ENCODE data around the gene PNMA6A.
"Not testable (repeated sequence)": the region's sequence is repeated elsewhere in the genome, so short reads cannot be mapped to it uniquely, and the experiment has no call there.

The PNMA6A gene

GRCh38 chrX:153075366-153075765 lies 3.1 kb downstream of the PNMA6A start:
- DNase-seq (ENCODE audit: low spot score), result no peak

GRCh38 chrX:153077437-153078135 lies 5.3 kb downstream of the PNMA6A start:
- DNase-seq (ENCODE audit: low spot score), result not testable (repeated sequence)

DNA sequence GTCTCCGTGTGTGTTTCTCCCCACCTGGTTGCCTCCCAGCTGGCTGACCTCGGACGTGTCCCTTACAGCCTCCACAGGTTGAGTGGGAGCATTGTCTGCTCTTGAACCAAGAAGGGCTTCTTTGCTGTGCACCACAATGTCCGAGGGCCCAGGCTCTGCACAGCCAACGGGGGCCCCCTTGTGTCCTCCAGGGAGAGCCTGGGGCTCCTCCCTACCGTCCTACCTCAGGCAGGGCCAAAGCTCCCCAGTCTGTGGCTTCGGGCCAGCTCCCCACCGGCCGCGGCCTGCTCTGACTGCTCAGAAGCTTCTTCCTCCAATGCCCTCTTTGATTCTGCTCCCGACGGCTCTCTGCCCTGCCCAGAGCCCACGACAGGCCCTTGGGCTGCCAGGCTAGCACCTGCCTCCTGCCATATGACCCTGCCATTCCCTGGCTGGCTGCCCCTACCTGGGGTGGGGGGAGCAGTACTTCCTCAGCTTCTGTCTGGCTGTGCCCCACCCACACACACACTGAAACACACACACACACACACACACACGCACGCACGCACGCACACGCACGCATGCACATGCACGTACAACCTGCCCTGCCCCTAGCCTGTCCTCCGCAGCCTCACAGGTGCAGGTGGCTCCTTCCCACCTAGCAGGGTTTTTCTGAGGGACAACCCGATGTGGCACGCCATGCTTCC lies 11.1 kb downstream of the PNMA6A start:
- not testable (repeated sequence) for DNase-seq (ENCODE audit: low spot score)

DNA sequence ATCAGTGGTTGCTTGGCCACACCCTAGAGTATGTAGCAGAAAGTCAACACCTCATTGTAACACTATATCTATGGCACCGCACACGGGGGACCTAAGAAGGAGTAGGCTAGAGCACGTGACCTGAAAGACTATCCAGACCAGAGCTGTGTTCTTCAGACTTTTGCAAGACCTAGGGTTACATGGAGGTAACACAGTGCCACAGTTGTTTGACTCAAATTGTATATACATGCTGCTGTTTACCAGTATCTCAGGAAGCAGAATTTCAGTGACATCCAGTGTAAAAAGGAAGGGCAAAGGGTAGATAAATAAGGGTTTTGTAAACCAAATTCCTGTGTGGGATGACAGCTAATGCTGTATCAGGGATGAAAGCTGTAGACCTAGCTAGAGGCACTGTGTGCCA lies 30.2 kb downstream of the PNMA6A start:
- DNase-seq (ENCODE audit: low spot score), result no peak

GRCh38 chrX:153104959-153105358 lies 32.7 kb downstream of the PNMA6A start:
- DNase-seq (ENCODE audit: low spot score), result not testable (repeated sequence)

GRCh38 chrX:153106092-153106801 lies 34.0 kb downstream of the PNMA6A start:
- not testable (repeated sequence) for DNase-seq (ENCODE audit: low spot score)

- not testable (repeated sequence) for DNase-seq (ENCODE audit: low spot score)
These were observed 38.5 kb downstream of the PNMA6A start for GRCh38 chrX:153110735-153111134.

DNA sequence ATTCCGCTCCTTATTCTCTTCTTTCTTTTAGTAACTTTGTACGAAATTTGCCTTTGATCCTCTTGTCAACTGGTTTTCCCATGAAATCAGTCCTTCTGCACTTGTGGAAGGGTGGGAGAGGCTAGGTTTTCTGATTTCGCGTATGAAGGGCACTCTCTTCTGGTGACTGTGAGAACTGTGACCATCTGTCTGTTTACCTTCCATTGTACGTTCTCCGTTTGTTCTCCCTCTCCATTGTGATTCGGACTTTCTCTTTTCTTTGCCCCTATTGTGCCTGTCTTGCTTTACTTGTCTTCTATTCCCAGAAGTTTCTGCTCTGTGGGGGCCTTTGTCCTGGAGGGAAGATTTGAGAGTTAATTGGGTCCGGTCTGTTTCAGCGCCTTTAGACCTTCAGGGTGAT lies 41.6 kb downstream of the PNMA6A start:
- DNase-seq (ENCODE audit: low spot score), result not testable (repeated sequence)

DNA sequence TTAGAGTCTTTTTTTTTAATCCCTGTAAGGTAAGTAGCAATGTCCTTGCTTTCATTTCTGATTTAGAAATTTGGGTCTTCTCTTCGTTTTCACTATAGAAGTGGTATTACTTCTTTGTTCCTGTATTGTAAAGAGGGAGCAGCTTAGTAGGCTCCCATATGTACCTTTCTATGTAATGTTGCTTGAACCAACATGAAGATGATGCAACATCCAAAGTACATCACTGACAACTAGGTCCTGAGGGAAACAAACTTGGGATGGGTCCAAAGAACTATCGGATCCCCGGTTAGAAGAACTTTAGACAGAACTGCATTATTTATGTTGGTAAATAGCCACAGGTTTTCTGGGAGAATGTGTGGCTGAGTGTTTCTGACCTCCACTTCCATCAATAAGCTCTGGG lies 45.5 kb downstream of the PNMA6A start:
- not testable (repeated sequence) for DNase-seq (ENCODE audit: low spot score)

DNA sequence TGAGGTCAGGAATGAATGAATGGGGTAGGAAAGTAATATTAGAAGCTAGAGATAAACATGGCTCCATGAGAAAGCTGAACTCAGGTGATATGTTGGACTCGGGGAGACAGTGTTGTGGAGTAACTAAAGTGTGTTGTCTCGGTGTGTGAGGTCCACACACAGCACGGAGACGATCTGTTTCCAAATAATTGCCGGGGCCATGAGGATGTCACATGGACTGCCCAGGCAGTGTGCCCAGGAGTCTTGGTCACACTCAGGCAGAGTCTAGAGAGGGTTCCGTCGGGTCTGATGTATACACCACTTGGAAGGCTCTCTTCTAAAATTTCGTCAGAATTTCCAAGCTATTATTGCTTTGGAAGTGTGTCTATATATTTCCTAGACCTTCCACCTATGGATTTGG lies 48.0 kb downstream of the PNMA6A start:
- DNase-seq (ENCODE audit: low spot score), result not testable (repeated sequence)

GRCh38 chrX:153123468-153123867 lies 51.2 kb downstream of the PNMA6A start:
- DNase-seq (ENCODE audit: low spot score), result not testable (repeated sequence)

Data from iPS-NIHi11 (cell line).